NCI-H510A treated with DMSO at 0.1 percent for 48 hours (cell line): ENCODE results near the gene SLC22A17.

Experiments
- DNase-seq: peaks from one replicate; lab custom pipeline; 2025; lab: John Stamatoyannopoulos, UW

SLC22A17 gene

DNA sequence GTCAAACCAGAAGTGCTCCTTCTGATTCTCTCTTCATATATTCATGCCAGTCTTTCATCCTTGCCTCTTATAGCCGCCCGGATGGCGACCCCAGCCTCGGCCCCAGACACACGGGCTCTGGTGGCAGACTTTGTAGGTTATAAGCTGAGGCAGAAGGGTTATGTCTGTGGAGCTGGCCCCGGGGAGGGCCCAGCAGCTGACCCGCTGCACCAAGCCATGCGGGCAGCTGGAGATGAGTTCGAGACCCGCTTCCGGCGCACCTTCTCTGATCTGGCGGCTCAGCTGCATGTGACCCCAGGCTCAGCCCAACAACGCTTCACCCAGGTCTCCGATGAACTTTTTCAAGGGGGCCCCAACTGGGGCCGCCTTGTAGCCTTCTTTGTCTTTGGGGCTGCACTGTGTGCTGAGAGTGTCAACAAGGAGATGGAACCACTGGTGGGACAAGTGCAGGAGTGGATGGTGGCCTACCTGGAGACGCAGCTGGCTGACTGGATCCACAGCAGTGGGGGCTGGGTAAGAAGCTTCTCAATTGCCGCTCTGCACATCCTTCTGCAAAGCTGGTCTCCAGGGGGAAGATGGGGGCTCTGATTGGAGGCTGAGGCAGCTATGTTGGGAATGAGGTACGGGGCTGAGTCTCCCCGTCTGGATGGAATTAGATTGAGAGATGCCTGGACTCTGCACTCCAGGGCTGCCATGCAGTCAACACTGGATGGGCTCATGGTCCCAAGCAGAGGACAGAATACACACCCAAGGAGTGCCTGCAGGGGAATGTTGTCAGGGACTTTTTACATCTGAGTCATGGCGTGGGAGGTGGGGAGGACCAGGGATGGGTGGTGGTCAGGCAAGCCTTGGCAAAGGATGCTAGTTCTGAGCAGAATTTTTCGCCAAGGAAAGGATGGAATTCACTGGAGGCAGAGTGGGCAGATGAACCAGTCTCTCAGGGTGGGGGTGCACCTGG is 44.7 kb downstream of the SLC22A17 start:
- no peak for DNase-seq

DNA sequence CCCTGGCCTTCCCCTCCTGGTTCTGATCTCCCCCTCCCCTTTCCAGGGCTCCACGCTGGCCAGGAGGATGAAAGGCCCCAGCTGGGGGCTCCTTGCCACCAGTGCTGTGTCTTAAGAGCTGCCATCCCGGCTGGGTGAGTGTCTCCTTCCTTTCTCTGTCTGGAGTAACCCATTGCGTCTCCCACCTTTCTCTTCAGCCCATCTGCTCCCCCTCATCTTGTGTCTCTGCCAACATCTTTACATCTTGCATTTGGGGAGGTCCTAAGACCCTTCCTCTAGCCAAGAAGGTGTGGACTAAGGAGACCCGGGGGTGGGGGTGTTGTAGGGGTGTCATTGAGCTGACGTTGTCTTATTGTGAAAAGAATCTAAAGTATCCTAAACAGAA is 45.5 kb downstream of the SLC22A17 start:
- no peak for DNase-seq

DNA sequence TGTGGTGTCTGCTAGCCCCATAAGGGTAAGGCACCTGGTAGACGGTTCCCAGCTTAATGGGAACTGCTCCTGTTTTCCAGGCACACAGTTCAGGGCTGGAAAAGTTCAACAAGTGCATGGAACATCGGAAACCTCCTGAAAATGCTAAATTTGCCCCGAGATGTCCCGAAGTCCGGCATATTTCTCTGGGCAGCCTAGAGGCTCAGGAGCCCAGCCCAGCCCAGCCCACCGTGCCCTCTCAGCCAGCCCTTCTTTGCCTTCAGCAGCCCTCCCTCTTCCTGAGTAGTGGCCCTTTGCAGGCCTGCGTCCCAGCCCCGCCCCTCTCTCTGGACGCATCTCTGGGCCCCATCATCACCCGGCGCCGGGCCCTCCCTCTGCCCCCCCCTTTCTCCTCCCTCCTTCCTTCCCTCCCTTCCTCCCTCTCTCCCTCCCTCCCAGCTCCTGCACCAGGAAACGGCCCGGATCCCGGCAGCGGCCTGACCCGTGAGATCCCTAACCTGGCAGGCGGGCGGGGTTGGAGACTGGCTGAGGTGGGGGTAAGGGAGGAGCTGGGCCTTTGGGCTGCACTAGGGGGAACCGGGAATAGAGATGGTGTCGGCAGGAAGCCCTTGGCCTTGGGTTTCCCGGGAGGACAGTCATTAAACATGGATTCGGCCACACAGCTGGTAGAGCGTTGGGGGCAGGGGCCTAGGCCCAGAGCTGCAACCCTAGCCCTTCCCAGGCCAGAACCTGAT is 46.1 kb downstream of the SLC22A17 start, which contains the start of gene BCL2L2:
Gene BCL2L2, plus strand, starts transcription at position 422 of the 734 bp plus-strand sequence. CDS start 935 bp downstream, outside the sequence.
- DNase-seq = peak; percentile 93

DNA sequence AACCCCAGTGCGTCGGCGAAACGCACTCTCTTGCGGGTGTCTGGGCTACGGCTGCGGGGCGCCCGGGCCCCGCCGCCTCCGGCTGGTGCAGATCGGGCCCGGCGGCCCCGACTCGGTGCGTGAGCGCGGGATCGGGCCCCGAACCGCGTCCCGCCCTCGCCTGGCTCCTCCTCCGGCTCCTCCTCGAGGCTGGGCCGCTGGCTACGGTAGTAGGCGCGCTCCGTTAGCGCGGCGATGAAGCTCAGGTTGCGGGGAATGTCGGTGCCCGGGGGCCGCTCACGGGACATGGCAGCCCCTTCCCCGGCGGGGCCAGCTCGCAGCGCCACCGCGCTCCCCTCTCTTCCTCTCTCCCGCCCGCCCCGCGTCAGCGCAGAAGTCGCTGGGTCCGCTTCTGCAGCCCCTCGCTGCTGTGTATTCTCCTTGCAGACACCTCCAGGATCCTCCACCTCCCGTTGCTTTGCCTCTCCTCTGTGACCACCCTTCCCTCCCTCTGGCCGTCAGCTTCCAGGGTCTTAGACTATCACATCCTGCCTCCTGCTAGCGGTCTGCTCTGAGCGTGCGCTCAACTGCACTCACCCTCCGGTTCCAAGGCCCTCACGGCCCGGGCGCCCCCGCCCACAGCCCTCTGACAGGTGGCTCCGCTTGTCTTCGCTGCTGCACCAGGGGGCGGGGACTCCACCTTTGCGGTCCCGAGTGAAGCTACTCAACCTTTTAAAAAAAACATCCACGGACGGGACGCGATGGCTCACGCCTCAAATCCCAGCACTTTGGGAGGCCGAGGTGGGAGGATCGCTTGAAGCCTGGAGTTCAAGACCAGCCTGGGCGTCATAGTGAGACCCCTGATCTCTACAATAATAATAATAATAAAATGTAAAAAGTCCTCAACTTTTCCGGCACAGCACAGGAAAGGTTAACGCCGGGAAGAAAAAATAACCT is 50.1 kb downstream of the SLC22A17 start, which contains the start of gene PPP1R3E:
Gene PPP1R3E, minus strand, starts transcription at position 570 of the 936 bp plus-strand sequence. Its CDS starts 283 bp downstream, at position 287.
- DNase-seq = peak; percentile 73

DNA sequence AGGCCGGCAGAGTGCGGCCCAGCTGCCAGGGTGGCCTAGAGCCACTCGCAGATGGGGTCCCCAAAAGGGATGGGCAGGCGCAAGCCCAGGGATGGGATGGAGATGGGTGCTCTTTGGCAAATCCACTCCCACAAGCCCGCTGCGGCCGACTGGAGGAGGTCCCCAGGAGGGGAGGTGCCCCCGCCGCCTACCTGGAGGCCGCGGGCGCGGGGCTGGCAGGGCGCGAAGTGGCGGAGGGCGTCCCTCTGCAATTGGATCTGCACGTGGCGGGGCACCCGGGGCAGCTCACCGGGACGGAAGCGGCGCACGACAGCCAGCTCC is 50.8 kb downstream of the SLC22A17 start:
- peak; percentile 59 for DNase-seq

DNA sequence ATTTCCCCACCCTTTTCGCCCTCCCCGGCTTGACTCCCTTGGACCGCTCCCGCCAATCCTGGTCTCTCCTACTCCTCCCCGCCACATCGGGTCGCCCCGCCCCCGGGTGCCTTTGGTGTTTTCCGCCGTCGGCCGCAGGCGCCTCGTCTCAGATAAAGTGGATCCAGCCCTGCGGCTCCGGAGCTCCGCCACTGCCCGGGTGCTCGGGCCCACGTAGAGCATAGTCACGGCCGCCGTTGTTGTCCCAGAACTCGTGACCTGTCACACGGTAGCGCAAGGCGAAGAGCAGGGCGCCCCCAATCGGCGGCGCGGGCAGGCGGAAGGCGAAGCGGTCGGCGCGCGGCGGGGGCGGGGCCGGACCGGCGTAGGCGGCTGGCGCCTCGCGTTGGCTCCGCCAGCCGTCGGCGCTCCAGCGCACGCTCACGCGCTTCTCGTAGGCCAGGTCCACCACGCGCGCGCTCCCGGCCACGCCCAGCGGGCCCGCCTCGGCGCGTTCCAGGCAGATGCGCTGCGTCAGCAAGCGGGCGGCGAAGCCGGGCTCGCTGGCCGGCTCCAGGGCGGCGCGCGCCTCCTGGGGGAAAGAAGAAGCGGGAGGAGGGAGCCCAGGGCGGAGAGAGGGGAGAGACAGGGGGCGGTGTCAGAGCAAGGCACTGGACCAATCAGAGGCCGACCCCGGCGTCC is 51.3 kb downstream of the SLC22A17 start:
- DNase-seq = peak; percentile 99

DNA sequence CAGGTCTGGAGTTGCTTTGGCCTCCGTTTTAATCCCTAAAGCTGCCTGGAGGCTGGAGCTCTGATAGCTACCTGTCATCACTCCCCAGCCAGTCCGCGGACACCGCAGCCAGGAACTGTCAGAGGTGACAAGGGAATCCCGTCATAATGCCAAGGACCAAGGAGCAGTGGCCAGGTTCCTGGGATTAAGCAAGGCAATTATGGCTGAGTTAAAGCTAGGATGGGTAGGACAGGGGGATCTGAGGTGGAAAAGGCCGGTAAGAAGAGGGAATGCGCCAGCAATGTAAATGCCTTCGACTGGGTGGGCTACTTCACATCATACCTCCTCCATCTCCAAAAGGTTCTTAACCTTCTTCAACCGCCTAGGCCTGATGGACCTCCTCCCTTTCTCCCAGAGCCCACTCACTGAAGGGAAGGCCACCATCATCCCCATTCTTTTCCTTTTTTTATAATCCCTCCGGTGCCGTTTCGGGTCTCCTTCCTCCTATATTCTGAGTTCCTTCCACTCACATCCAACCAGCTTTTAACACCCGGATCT is 51.9 kb downstream of the SLC22A17 start:
- DNase-seq = no peak

DNA sequence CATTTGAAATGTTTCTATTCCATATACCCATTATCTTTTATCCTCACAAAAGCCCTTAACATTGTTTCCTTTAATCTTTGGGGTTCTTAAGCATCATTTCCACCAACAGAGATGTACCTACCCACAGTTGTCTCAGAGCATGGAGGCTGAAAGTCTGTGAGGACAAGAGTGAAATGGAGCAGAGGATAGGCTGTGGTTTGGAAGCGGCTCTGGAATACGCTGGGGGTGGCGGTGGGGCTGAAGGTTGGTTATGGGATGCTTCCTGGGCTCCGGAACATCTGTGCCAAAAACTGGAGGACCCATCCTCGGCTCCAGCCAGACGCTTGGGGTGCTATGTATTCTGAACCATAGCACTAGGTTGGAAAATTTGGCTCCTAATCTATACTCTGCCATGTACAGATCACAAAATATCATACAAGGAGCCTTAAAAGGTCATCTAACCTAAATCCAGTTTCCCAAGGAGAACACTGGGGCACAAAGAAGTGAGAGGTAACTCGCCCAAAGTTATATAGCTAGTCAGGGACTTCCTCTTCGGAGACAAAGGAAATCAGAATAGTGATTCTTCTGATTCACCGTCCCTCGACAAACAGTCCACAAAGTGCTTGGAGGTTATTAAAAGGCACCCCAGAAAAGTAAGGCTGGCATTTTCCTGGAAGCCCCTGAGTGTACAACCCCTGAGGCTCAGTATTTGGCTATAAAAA is 52.6 kb downstream of the SLC22A17 start:
- DNase-seq = no peak

DNA sequence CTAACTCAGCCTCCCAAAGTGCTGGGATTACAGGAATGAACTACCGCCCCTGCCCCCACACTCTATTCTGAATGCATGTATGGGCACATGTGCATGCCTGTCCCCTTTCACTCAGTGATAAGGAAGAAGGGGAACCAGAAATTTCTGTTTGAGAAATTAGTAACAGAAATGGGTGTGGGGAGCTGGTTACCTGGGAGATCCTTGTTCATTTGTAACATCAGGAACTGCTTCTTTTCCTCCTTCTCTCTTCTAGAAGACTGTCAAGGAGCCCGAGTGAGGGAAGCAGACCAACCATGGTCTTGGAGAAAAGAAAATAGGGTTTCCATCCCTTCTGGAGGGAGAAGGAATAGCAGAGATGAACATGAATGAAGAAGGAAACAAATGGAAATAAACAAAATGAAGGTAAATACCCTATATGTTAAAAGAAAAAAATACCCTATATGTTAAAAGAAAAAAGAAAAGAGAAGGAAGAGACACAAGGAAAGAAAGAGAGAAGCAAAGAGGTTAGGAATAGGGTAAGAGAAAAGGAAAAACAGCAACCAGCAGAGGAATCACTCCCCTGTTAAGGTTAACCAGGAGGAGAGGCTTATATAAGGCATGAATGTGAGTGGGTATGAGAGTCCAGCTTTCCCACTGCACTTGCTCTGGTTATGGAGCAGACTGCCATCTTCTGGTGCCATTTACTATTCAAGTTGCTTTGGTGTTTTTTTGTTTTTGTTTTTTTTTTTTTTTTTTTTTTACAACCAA is 53.3 kb downstream of the SLC22A17 start:
- DNase-seq = no peak

DNA sequence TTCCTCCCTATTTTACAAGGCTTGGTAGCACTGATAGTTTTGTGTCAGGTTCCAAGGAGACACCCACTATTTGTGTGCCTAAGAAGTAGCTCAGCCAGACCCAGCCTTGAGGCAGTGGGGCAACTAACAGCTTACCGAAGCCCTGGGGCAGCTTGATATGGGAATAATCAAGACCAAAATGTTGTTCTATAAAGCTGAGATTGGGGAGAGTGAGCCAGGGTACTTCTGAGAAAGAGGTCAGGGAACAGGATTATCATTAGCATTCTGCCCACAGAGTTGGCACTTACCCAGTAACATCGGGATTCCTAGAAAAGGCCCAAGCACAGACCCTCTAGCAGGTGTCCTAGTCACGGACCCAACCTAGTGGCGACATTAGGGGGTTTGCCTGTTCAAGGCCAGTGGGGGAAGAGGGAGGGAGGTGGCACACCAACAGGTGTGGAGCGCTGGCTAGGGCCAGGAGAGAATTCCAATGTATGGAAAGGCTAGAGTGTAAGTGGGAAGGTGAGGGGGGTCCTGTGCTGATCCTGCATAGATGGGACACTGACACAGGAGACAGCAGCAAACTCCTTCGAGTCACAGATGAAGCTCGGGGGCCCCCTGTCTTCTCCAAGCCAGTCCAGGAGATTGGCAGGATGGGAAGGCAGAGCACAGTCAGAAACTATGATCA is 54.9 kb downstream of the SLC22A17 start:
- no peak for DNase-seq

DNA sequence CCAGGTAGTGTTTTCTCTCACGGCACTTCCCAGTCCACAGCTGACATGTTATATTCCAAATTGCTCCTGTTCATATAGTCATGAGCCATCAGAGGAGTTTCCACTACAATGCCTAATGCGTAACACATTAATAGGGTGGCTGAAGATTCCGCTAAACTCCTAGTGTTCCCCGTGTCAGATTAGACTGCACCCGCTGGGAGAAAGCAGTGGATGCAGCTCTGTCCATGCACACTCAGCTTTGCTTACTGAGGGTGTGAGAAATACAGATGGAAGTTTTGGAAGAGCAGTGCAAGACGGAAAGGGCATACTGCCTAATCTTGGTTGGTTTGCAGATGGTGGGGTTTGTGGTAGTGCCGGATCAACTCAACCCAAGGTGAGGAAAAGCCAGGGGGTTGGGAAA is 55.6 kb downstream of the SLC22A17 start:
- DNase-seq = no peak
